Osteoblast (primary cell): ENCODE results near the gene KLHL25. TPM values are rescaled to one million over a fixed set of nuclear protein-coding genes. Genes with fewer than 3 reads are reported as not detected.

ENCODE experiments used
- DNase-seq: peaks from one replicate; pipeline ENCODE4 v3.0.0; 2011; ENCODE audit warnings: low spot score, mixed read lengths; ENCODE audit not compliant: insufficient read length; ENCODE audit errors: missing footprints
- H2AFZ ChIP-seq: 2 replicates; pipeline ENCODE4 v1.6.0; 2011; ENCODE audit warnings: mild to moderate bottlenecking, low read length
- H3K27ac ChIP-seq: 2 replicates; pipeline ENCODE4 v1.5.1; 2011; ENCODE audit warnings: mild to moderate bottlenecking, low read depth, low read length, moderate library complexity
- H3K27me3 ChIP-seq: 2 replicates; pipeline ENCODE4 v1.6.0; 2012; ENCODE audit warnings: mild to moderate bottlenecking, control low read depth, inconsistent platforms, low read length, moderate library complexity; ENCODE audit not compliant: insufficient read depth
- H3K36me3 ChIP-seq: 2 replicates; pipeline ENCODE4 v1.5.1; 2011; ENCODE audit warnings: mild to moderate bottlenecking, low read length, control low read depth, moderate library complexity; ENCODE audit not compliant: insufficient read depth
- H3K4me1 ChIP-seq: 2 replicates; pipeline ENCODE4 v1.5.1; 2011; ENCODE audit warnings: mild to moderate bottlenecking, low read length, control low read depth, moderate library complexity; ENCODE audit not compliant: insufficient read depth
- H3K4me2 ChIP-seq: 2 replicates; pipeline ENCODE4 v1.6.0; 2011; ENCODE audit warnings: mild to moderate bottlenecking, low read length; ENCODE audit not compliant: insufficient read depth
- H3K4me3 ChIP-seq: fragments of 200-600 bp; sonication (generic); 3 replicates; pipeline ENCODE4 v1.5.1; 2012; ENCODE audit warnings: mild to moderate bottlenecking, low read length, inconsistent platforms; ENCODE audit not compliant: insufficient read depth
- H3K79me2 ChIP-seq: 2 replicates; pipeline ENCODE4 v1.6.0; 2012; ENCODE audit warnings: mild to moderate bottlenecking, low read length, control low read depth, inconsistent platforms; ENCODE audit not compliant: insufficient read depth
- H3K9me3 ChIP-seq: 2 replicates; pipeline ENCODE4 v1.5.1; 2011; ENCODE audit warnings: low read depth, low read length, control low read depth
- H4K20me1 ChIP-seq: 2 replicates; pipeline ENCODE4 v1.6.0; 2012; ENCODE audit warnings: mild to moderate bottlenecking, low read length, control low read depth; ENCODE audit not compliant: insufficient read depth
- total RNA-seq: library from RNA; depleted of rRNA; stranded (reverse); fragments of >200 nt; gene quantifications from 2 replicates; pipeline ENCODE4 v1.2.3, GENCODE V29; 2012
- TF ChIP-seq, protein P1 (sequence below): IDR thresholded peaks from 2 replicates; pipeline ENCODE4 v1.5.1; 2011; ENCODE audit warnings: mild to moderate bottlenecking, low read depth, low read length, moderate library complexity; ENCODE audit errors: extremely low read depth

The KLHL25 gene
- total RNA-seq, 1 donor: 4.3 TPM

DNA sequence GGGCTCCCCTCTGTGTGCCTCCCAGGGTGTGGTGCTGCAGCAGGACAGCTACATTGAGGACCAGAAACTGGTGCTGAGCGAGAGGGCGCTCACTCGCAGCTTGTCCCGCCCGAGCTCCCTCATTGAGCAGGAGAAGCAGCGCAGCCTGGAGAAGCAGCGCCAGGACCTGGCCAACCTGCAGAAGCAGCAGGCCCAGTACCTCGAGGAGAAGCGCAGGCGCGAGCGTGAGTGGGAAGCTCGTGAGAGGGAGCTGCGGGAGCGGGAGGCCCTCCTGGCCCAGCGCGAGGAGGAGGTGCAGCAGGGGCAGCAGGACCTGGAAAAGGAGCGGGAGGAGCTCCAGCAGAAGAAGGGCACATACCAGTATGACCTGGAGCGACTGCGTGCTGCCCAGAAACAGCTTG, 53.7 kb downstream of the KLHL25 start:
- H3K4me3 ChIP-seq: no peak overlapping the region
- H4K20me1 ChIP-seq: no peaks in the 10 kb centered on the region
- H3K4me1 ChIP-seq: no peaks in the 10 kb centered on the region
- TF ChIP-seq, protein P1, sequence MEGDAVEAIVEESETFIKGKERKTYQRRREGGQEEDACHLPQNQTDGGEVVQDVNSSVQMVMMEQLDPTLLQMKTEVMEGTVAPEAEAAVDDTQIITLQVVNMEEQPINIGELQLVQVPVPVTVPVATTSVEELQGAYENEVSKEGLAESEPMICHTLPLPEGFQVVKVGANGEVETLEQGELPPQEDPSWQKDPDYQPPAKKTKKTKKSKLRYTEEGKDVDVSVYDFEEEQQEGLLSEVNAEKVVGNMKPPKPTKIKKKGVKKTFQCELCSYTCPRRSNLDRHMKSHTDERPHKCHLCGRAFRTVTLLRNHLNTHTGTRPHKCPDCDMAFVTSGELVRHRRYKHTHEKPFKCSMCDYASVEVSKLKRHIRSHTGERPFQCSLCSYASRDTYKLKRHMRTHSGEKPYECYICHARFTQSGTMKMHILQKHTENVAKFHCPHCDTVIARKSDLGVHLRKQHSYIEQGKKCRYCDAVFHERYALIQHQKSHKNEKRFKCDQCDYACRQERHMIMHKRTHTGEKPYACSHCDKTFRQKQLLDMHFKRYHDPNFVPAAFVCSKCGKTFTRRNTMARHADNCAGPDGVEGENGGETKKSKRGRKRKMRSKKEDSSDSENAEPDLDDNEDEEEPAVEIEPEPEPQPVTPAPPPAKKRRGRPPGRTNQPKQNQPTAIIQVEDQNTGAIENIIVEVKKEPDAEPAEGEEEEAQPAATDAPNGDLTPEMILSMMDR: no peak
- no peaks in the 10 kb centered on the region for H3K27me3 ChIP-seq
- no peak overlapping the region for H2AFZ ChIP-seq
- no peak overlapping the region for H3K27ac ChIP-seq
- H3K79me2 ChIP-seq: no peaks in the 10 kb centered on the region
- no peaks in the 10 kb centered on the region for H3K9me3 ChIP-seq
- peaks cover 56% of the 10 kb centered on the region for H3K36me3 ChIP-seq
- no peak for DNase-seq
- no peak overlapping the region for H3K4me2 ChIP-seq

DNA sequence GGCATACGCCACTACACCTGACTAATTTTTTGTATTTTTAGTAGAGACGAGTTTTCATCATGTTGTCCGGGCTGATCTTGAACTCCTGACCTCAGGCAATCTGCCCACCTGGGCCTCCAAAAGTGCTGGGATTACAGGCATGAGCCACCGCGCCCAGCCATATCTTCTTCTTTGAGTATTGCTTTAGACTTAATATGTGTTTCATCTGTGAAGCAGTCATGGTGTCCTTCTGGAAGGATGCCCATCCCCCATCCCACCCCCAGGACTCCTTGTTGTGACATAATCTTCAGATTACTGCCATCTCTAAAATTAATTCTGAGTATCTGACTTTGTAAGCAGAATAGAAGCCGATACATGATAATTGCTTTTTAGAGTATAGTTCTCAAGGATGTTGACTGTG, 57.7 kb downstream of the KLHL25 start:
- peaks cover 55% of the 10 kb centered on the region for H3K36me3 ChIP-seq
- no peaks in the 10 kb centered on the region for H3K27me3 ChIP-seq
- TF ChIP-seq, protein P1: no peak

DNA sequence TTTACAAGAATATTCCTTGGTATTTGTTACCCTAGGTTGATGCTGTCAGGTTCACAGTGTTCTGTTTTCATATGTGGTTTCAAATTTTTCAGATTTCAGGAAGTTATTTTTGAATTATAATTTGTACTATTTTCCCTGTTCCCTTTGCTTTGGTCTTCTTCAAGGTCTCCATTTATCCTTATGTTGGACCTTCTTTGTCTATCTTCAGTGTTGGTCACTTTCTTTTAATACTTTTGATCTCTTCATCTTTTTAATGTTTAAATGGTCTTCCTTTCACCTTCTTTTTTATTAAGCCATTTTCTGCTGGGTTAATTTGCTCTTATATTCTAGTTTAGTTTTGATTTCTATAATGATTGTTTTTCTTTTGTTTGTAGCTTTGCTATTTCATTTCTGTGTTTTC, 61.3 kb downstream of the KLHL25 start:
- no peak overlapping the region for H2AFZ ChIP-seq
- no peak for DNase-seq
- no peak overlapping the region for H3K4me3 ChIP-seq
- peaks cover 8% of the 10 kb centered on the region for H3K9me3 ChIP-seq
- no peak overlapping the region for H3K4me2 ChIP-seq
- peaks cover 54% of the 10 kb centered on the region for H3K36me3 ChIP-seq
- no peaks in the 10 kb centered on the region for H3K4me1 ChIP-seq
- H4K20me1 ChIP-seq: no peaks in the 10 kb centered on the region
- TF ChIP-seq, protein P1: no peak
- no peak overlapping the region for H3K27ac ChIP-seq
- no peaks in the 10 kb centered on the region for H3K27me3 ChIP-seq
- no peaks in the 10 kb centered on the region for H3K79me2 ChIP-seq

More for the DNA sequence above, 57.7 kb downstream of the KLHL25 start:
- Histone ChIP-seq H3K4me2 (no peak overlapping the region), H4K20me1 (no peaks in the 10 kb centered on the region), H3K9me3 (peaks cover 8% of the 10 kb centered on the region), H3K79me2 (no peaks in the 10 kb centered on the region), H3K4me1 (no peaks in the 10 kb centered on the region), H3K4me3 (no peak overlapping the region), H2AFZ (no peak overlapping the region), H3K27ac (no peak overlapping the region)
- DNase-seq: no peak

DNA sequence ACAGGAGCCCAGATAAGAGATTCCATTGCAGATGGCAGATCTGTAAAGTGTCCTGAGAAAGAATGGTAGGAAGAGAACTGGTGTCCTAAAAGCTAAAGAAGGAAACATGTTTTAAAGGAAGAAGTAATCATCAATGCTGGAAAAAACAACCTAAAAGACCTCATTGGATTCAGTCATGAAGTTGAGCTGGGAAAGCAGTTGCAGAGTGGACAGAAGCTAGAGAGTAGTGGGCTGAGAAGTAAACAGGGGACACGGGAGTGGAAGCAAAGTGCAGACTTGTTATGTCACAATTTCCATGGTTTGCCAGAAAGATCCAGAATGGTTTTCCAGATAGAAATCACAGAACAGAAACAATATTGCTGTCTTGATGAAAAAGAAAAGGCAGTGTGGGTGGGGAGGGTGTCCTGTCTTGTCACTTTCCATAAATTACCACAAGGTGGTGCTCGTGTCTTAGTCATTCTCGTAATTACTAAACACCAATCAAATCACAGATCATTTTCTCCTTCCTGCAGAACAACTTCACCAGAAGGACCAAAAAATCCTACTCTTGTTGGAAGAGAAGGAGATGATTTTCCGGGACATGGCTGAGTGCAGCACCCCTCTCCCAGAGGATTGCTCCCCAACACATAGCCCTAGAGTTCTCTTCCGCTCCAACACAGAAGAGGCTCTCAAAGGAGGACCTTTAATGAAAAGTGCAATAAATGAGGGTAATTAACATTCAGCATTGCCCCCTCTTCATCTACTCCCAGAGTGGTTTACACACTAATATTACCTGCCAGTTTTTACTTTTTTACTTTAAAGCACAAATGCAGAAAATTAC, 64.5 kb downstream of the KLHL25 start:
- Histone ChIP-seq H3K79me2 (no peaks in the 10 kb centered on the region), H3K36me3 (peaks cover 45% of the 10 kb centered on the region), H2AFZ (no peak overlapping the region), H3K4me1 (peaks cover 22% of the 10 kb centered on the region), H3K9me3 (peaks cover 8% of the 10 kb centered on the region), H3K27me3 (no peaks in the 10 kb centered on the region), H3K4me3 (no peak overlapping the region), H4K20me1 (no peaks in the 10 kb centered on the region), H3K4me2 (no peak overlapping the region), H3K27ac (no peak overlapping the region)
- TF ChIP-seq, protein P1: peak; percentile 73
- DNase-seq: no peak
